HepG2 (cell line): ENCODE data around the gene CDC42EP1.

ENCODE experiments used
- ATAD3A ChIP-seq: sonication (generic); formaldehyde crosslinking; IDR thresholded peaks from 2 replicates; pipeline ENCODE4 v1.4.0; 2020; ENCODE audit warnings: missing genetic modification reagents
- CTCF ChIP-seq: sonication (generic); formaldehyde crosslinking; IDR thresholded peaks from 2 replicates; pipeline ENCODE4 v1.5.0; 2020; ENCODE audit warnings: mild to moderate bottlenecking, missing genetic modification reagents, moderate library complexity
- POLR2AphosphoS5 ChIP-seq: IDR thresholded peaks from 2 replicates; pipeline ENCODE4 v1.6.1; 2012; ENCODE audit warnings: low read depth, low read length
- RNF2 ChIP-seq: fragments of 450-650 bp; conservative IDR thresholded peaks from 2 replicates; pipeline ENCODE4 v1.6.1; 2016; ENCODE audit warnings: low read depth
- ZNF496 ChIP-seq: sonication (generic); formaldehyde crosslinking; IDR thresholded peaks from 2 replicates; pipeline ENCODE4 v1.8.1; 2023; ENCODE audit warnings: mild to moderate bottlenecking, moderate library complexity, missing genetic modification reagents; ENCODE audit not compliant: insufficient replicate concordance
- ZNF780A ChIP-seq: sonication (generic); formaldehyde crosslinking; IDR thresholded peaks from 2 replicates; pipeline ENCODE4 v1.8.0; 2022; ENCODE audit warnings: mild to moderate bottlenecking, missing genetic modification reagents, moderate library complexity
- TF ChIP-seq, protein P1 (sequence below): sonication (generic); formaldehyde crosslinking; IDR thresholded peaks from 2 replicates; pipeline ENCODE4 v1.8.1; 2022; ENCODE audit warnings: low read depth, mild to moderate bottlenecking, missing genetic modification reagents

- TF ChIP-seq, protein P1, sequence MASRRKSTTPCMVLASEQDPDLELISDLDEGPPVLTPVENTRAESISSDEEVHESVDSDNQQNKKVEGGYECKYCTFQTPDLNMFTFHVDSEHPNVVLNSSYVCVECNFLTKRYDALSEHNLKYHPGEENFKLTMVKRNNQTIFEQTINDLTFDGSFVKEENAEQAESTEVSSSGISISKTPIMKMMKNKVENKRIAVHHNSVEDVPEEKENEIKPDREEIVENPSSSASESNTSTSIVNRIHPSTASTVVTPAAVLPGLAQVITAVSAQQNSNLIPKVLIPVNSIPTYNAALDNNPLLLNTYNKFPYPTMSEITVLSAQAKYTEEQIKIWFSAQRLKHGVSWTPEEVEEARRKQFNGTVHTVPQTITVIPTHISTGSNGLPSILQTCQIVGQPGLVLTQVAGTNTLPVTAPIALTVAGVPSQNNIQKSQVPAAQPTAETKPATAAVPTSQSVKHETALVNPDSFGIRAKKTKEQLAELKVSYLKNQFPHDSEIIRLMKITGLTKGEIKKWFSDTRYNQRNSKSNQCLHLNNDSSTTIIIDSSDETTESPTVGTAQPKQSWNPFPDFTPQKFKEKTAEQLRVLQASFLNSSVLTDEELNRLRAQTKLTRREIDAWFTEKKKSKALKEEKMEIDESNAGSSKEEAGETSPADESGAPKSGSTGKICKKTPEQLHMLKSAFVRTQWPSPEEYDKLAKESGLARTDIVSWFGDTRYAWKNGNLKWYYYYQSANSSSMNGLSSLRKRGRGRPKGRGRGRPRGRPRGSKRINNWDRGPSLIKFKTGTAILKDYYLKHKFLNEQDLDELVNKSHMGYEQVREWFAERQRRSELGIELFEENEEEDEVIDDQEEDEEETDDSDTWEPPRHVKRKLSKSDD (CRISPR knock-in tag), result no peak
- TF ChIP-seq POLR2AphosphoS5, result peak; percentile 68
- no peak; the same call in 1 of the 2 replicates for TF ChIP-seq ZNF780A (CRISPR knock-in tag)
- no peak for TF ChIP-seq ATAD3A
- peak; percentile 97 for TF ChIP-seq CTCF (CRISPR knock-in tag)
- peak; percentile 55; the same call in 1 of the 2 replicates for TF ChIP-seq RNF2
- no peak for TF ChIP-seq ZNF496 (CRISPR knock-in tag)
These were observed 1.1 kb downstream of the CDC42EP1 start for GRCh38 chr22:37561212-37562048.
